Activated CD8-positive, alpha-beta memory T cell treated with anti-CD3 and anti-CD28 coated beads, Interleukin-2, amount 50 U/mL, for 1 hour (primary cell): ENCODE data around the gene ZFP3.
"Not testable (repeated sequence)": the region's sequence is repeated elsewhere in the genome, so short reads cannot be mapped to it uniquely, and the experiment has no call there.

Experiments
- DNase-seq: peaks from one replicate; pipeline ENCODE4 v3.0.0-alpha.2; 2020; ENCODE audit errors: extremely low read depth

ZFP3 gene

GRCh38 chr17:5124896-5125295 is 46.6 kb downstream of the ZFP3 start:
- DNase-seq = not testable (repeated sequence)

- DNase-seq = no peak
These were observed 48.6 kb downstream of the ZFP3 start for GRCh38 chr17:5126719-5127488.

- DNase-seq = no peak
These were observed 49.6 kb downstream of the ZFP3 start for GRCh38 chr17:5127910-5128309.

- not testable (repeated sequence) for DNase-seq
These were observed 50.1 kb downstream of the ZFP3 start for GRCh38 chr17:5128387-5128786.

GRCh38 chr17:5128905-5129535 is 50.8 kb downstream of the ZFP3 start:
- DNase-seq = no peak

- DNase-seq = not testable (repeated sequence)
These were observed 51.5 kb downstream of the ZFP3 start for GRCh38 chr17:5129770-5130169.

GRCh38 chr17:5130261-5130660 is 52.0 kb downstream of the ZFP3 start:
- DNase-seq = not testable (repeated sequence)

GRCh38 chr17:5130687-5131086 is 52.4 kb downstream of the ZFP3 start:
- not testable (repeated sequence) for DNase-seq

- DNase-seq = no peak
These were observed 53.0 kb downstream of the ZFP3 start for GRCh38 chr17:5131146-5131715.

GRCh38 chr17:5131799-5132502 is 53.7 kb downstream of the ZFP3 start:
- not testable (repeated sequence) for DNase-seq

GRCh38 chr17:5132503-5133225 is 54.4 kb downstream of the ZFP3 start:
- not testable (repeated sequence) for DNase-seq

- DNase-seq = no peak
These were observed 55.0 kb downstream of the ZFP3 start for GRCh38 chr17:5133311-5133710.

GRCh38 chr17:5133961-5134360 is 55.7 kb downstream of the ZFP3 start:
- not testable (repeated sequence) for DNase-seq

GRCh38 chr17:5134571-5134970 is 56.3 kb downstream of the ZFP3 start:
- DNase-seq = not testable (repeated sequence)

GRCh38 chr17:5135131-5135712 is 57.0 kb downstream of the ZFP3 start:
- not testable (repeated sequence) for DNase-seq

GRCh38 chr17:5135726-5136579 is 57.7 kb downstream of the ZFP3 start:
- no peak for DNase-seq

GRCh38 chr17:5136580-5137412 is 58.5 kb downstream of the ZFP3 start:
- DNase-seq = not testable (repeated sequence)

GRCh38 chr17:5137511-5138197 is 59.4 kb downstream of the ZFP3 start:
- not testable (repeated sequence) for DNase-seq

- not testable (repeated sequence) for DNase-seq
These were observed 59.9 kb downstream of the ZFP3 start for GRCh38 chr17:5138198-5138544.
